RWPE1 (cell line): Measurements from ENCODE around the gene KPNA4.

ENCODE experiments used
- CTCF ChIA-PET: fragments of 350-600 bp; sonication (Branson Sonifier 250); formaldehyde crosslinking; extraction: SDS; loops from one replicate; lab custom pipeline; 2021; lab: Yijun Ruan, JAX
- POLR2A ChIA-PET: fragments of 400-600 bp; formaldehyde crosslinking; extraction: SDS; loops from one replicate; lab custom pipeline; 2020; ENCODE audit warnings: antibody characterized with exemption; ENCODE audit not compliant: low non-redundant PET; lab: Yijun Ruan, JAX
- DNase-seq: peaks from one replicate; pipeline ENCODE4 v3.0.0; 2012; ENCODE audit warnings: low spot score
- H3K27ac ChIP-seq: fragments of 450-650 bp; 2 replicates; pipeline ENCODE4 v1.5.1; 2017
- CTCF ChIP-seq: fragments of 450-650 bp; conservative IDR thresholded peaks from 2 replicates; pipeline ENCODE4 v1.5.1; 2017; ENCODE audit warnings: low read depth, mild to moderate bottlenecking

Gene KPNA4

GRCh38 chr3:160450846-160451245 lies 114.5 kb downstream of the KPNA4 start:
- CTCF ChIA-PET = no interaction called here
- no peak for DNase-seq
- TF ChIP-seq CTCF = no peak
- POLR2A ChIA-PET = no interaction called here
- H3K27ac ChIP-seq = no peak overlapping the region

- POLR2A ChIA-PET = interaction anchor here (0.8 to 1.3 kb wide), 3 partner anchors 10 to 43 kb away, joined by 3 to 8 read pairs (median 3); no protein-coding TSS in a partner anchor
- DNase-seq = peak; percentile 98
- peak within 1 kb of the TSS; percentile 98 for H3K27ac ChIP-seq
- CTCF ChIA-PET = no interaction called here
- TF ChIP-seq CTCF = no peak
Observed at GRCh38 chr3:160449636-160450598, 115.5 kb downstream of the KPNA4 start, which contains the start of gene TRIM59. TSS of gene TRIM59 (minus strand) at chr3:160449786. CDS start at chr3:160439183, 10,603 bp downstream.

GRCh38 chr3:160448845-160449635 lies 116.3 kb downstream of the KPNA4 start:
- POLR2A ChIA-PET = interaction anchor here (0.8 to 1.3 kb wide), 3 partner anchors 11 to 44 kb away, joined by 3 to 8 read pairs (median 3); no protein-coding TSS in a partner anchor
- DNase-seq = no peak
- no peak for TF ChIP-seq CTCF
- CTCF ChIA-PET = interaction anchor here (1.0 kb wide), 2 partner anchors 35 to 42 kb away, joined by 3 to 4 read pairs; no protein-coding TSS in a partner anchor
- peak overlapping the region; percentile 98 for H3K27ac ChIP-seq

GRCh38 chr3:160447544-160447943 lies 117.8 kb downstream of the KPNA4 start:
- POLR2A ChIA-PET = no interaction called here
- peak; percentile 21 for DNase-seq
- H3K27ac ChIP-seq = no peak overlapping the region
- CTCF ChIA-PET = no interaction called here
- no peak for TF ChIP-seq CTCF

GRCh38 chr3:160446522-160447056 lies 118.8 kb downstream of the KPNA4 start:
- POLR2A ChIA-PET = no interaction called here
- TF ChIP-seq CTCF = no peak

More at GRCh38 chr3:160446522-160447056, 118.8 kb downstream of the KPNA4 start:
- no peak for DNase-seq
- H3K27ac ChIP-seq = no peak overlapping the region
- CTCF ChIA-PET = interaction anchor here (0.6 kb wide), 1 partner anchor 41 kb away, joined by 3 read pairs; no protein-coding TSS in a partner anchor
